ENCODE measurements around the gene NCR3LG1. TPM values are rescaled to one million over a fixed set of nuclear protein-coding genes. Genes with fewer than 3 reads are reported as not detected.
A peak's percentile ranks its signal among the peaks of the same experiment; 100 is the strongest.

NCR3LG1 gene
- total RNA-seq, 1 donor from 2014 or later: 0.51 TPM

GRCh38 chr11:17353821-17354600, 2.4 kb downstream of the NCR3LG1 start:
- no peaks in the 10 kb centered on the region for H3K36me3 Mint-ChIP-seq (ENCODE audit: unreplicated experiment)
- peaks cover 21% of the 10 kb centered on the region for H3K27me3 Mint-ChIP-seq (ENCODE audit: unreplicated experiment)
- peaks cover 8% of the 10 kb centered on the region for H3K9me3 Mint-ChIP-seq (ENCODE audit: unreplicated experiment)
- peaks cover 11% of the 10 kb centered on the region for H3K4me1 Mint-ChIP-seq (ENCODE audit: low read depth, unreplicated experiment)
- H3K4me3 Mint-ChIP-seq (ENCODE audit: unreplicated experiment): peak overlapping the region; percentile 90
- H3K27ac Mint-ChIP-seq (ENCODE audit: unreplicated experiment): peak overlapping the region; percentile 46
- DNase-seq: no peak
- TF ChIP-seq CTCF (IDR thresholded peaks at IDR 0.05; ENCODE audit: partially characterized antibody, unreplicated experiment): no peak

- peak; percentile 66 for DNase-seq
- peak; percentile 85 for TF ChIP-seq CTCF (IDR thresholded peaks at IDR 0.05; ENCODE audit: partially characterized antibody, unreplicated experiment)
- Mint-ChIP-seq H3K9me3 (ENCODE audit: unreplicated experiment) (peaks cover 8% of the 10 kb centered on the region), H3K4me1 (ENCODE audit: low read depth, unreplicated experiment) (peaks cover 11% of the 10 kb centered on the region), H3K4me3 (ENCODE audit: unreplicated experiment) (peak overlapping the region; percentile 90), H3K36me3 (ENCODE audit: unreplicated experiment) (no peaks in the 10 kb centered on the region), H3K27me3 (ENCODE audit: unreplicated experiment) (peaks cover 22% of the 10 kb centered on the region), H3K27ac (ENCODE audit: unreplicated experiment) (no peak overlapping the region)
Measured at GRCh38 chr11:17354601-17354991, 3.0 kb downstream of the NCR3LG1 start.

DNA sequence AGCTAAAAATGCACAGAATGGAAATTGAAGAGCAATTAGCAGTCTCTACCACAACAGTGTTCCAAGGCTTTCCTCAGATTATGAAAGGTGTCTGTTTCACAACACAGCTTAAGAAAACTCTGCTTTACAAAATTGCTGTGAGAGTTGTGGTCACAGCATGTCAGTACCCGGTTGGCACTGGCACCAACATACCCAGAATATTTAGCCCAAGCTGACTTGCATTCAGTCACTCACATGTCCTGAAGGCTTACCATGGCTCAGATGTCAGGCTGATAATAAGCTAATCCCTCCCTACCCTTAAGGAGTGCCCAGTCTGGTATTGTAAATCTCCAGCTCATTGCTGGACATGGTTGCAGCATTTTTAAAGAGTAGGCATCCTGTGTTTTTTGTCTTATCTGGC, 14.9 kb downstream of the NCR3LG1 start:
- no peaks in the 10 kb centered on the region for H3K27me3 Mint-ChIP-seq (ENCODE audit: unreplicated experiment)

GRCh38 chr11:17368551-17368950, 17.0 kb downstream of the NCR3LG1 start:
- peaks cover 10% of the 10 kb centered on the region for H3K9me3 Mint-ChIP-seq (ENCODE audit: unreplicated experiment)
- no peaks in the 10 kb centered on the region for H3K27me3 Mint-ChIP-seq (ENCODE audit: unreplicated experiment)
- TF ChIP-seq CTCF (IDR thresholded peaks at IDR 0.05; ENCODE audit: partially characterized antibody, unreplicated experiment): no peak
- DNase-seq: no peak
- H3K4me1 Mint-ChIP-seq (ENCODE audit: low read depth, unreplicated experiment): no peaks in the 10 kb centered on the region
- no peak overlapping the region for H3K27ac Mint-ChIP-seq (ENCODE audit: unreplicated experiment)
- peaks cover 40% of the 10 kb centered on the region for H3K36me3 Mint-ChIP-seq (ENCODE audit: unreplicated experiment)
- H3K4me3 Mint-ChIP-seq (ENCODE audit: unreplicated experiment): no peak overlapping the region

More for the DNA sequence above, 14.9 kb downstream of the NCR3LG1 start:
- H3K36me3 Mint-ChIP-seq (ENCODE audit: unreplicated experiment): peaks cover 28% of the 10 kb centered on the region
- no peak overlapping the region for H3K4me3 Mint-ChIP-seq (ENCODE audit: unreplicated experiment)
- DNase-seq: no peak
- TF ChIP-seq CTCF (IDR thresholded peaks at IDR 0.05; ENCODE audit: partially characterized antibody, unreplicated experiment): no peak
- H3K27ac Mint-ChIP-seq (ENCODE audit: unreplicated experiment): no peak overlapping the region
- no peaks in the 10 kb centered on the region for H3K4me1 Mint-ChIP-seq (ENCODE audit: low read depth, unreplicated experiment)
- peaks cover 10% of the 10 kb centered on the region for H3K9me3 Mint-ChIP-seq (ENCODE audit: unreplicated experiment)

GRCh38 chr11:17369094-17369493, 17.5 kb downstream of the NCR3LG1 start:
- Mint-ChIP-seq H3K9me3 (ENCODE audit: unreplicated experiment) (peaks cover 10% of the 10 kb centered on the region), H3K4me3 (ENCODE audit: unreplicated experiment) (no peak overlapping the region), H3K27me3 (ENCODE audit: unreplicated experiment) (no peaks in the 10 kb centered on the region), H3K27ac (ENCODE audit: unreplicated experiment) (no peak overlapping the region), H3K36me3 (ENCODE audit: unreplicated experiment) (peaks cover 40% of the 10 kb centered on the region), H3K4me1 (ENCODE audit: low read depth, unreplicated experiment) (no peaks in the 10 kb centered on the region)
- no peak for TF ChIP-seq CTCF (IDR thresholded peaks at IDR 0.05; ENCODE audit: partially characterized antibody, unreplicated experiment)
- no peak for DNase-seq

Measured in glutamatergic neuron (in vitro differentiated cells).